ENCODE results near the gene NR6A1. TPM values are rescaled to one million over a fixed set of nuclear protein-coding genes. Genes with fewer than 3 reads are reported as not detected.

The NR6A1 gene
- total and polyA plus RNA-seq, 2 of the 8 experiments (the other 6 are each of a cell fraction or from before 2014, with no cell fraction given) = 93.2 to 237 TPM

DNA sequence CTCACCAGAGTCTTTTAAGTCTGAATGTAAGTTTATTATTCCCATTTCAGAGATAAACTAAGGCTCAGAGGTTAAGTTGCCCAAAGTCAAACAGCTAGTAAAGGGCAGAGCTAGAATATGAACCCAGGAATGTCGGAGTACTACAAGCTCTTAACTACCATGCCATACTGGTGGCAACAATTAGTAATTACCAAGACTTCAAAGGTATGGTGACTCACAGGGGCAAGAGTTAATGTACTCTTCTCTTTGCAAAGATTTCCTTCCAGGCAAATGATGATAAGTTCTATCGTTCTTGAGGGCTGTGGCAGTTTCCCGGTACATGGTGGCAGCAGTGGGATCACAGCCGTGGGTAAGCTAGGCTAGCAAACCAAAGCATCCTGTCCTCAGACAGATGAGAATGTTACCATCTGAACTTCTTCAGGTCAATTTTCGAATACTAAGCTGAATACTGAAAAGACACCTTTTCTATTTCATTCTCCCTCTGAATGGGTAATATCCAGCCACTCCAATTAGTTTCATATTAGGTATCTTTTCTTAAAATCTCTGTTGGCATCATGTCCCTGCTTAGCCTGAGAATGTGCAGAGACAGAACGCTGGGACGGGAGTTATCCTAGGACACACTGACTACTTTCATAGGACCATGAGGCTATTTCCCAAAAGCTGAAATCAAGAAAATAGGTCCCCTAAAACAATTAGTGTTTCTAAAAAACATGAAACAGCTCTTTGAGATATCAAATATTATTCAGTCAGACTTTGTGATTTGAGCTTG is 147.0 kb downstream of the NR6A1 start (continued):
- no peak for TF ChIP-seq PHF8 (conservative IDR thresholded peaks at IDR 0.05; ENCODE audit: low read depth, low read length)
- no peak for TF ChIP-seq SP4 (IDR thresholded peaks at IDR 0.05; ENCODE audit: low read length)

Measured in H1 (cell line).